ENCODE results near the gene WRAP73.

Gene WRAP73

DNA sequence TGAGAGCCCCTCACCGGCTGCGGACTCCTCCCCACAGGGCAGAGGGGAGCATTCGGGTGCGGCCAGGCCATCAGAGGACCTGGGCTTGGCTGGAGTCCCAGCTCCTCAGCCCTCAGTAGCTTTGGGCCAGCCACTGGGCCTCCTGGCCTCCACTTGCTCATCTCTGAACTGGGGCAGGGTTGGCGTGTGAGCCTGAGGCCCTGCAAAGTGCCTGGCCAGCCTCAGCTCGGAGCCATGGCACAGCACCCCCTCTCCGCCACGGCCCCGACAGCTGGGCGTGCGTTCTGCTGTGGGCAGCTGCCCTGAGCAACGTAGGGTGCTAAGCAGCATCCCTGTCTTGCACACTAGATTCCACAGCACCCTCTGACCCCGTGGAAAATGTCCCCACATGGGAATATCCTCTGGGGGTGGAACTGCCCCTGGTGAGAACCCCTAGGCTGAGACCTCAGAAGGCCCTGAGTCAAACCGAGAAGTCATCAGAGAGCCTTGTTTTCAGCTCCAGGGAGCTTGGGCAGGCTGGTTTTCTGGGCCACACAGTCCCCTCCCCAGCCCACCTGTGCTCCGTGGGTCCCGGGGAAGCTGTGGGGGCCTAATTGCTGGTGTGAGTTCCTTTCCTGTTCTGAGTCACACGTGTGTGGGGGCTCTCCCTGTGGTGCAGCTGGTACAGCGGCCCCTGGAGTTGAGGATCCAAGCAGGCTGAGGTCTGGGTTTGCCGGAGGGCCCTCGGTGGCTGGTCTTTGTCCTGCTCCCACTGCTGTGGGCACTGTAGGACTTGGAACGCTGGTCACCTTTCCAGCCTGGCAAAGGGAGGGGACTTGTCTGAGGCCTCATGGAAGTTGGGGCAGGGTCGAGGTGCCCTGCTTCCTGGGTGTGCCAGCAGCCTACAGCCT, 26.9 kb upstream of the WRAP73 start:
- H3K4me3 Mint-ChIP-seq, result no peak overlapping the region

DNA sequence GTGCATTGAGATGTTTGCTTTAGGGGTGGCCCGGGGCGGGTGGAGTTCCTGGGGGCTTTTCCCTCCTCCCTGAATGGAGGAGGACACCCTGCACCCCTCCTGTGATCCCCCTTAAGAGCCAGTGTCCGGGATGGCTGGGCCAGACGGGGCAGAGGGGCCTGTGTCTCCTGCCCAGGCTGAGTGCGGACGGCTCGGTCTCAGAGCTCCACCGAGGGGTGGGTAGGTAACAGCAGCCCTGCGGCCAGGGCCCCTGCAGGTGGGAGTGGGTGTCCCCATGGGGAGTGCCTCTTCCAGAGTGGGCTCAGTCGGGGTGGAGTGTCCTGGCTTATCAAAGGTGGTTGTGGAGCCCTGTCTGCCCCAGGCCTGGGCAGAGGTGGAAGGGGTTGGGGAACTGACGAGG, 25.5 kb upstream of the WRAP73 start:
- H3K36me3 Mint-ChIP-seq (ENCODE audit: low read depth), result no peaks in the 10 kb centered on the region
- H3K27ac Mint-ChIP-seq, result no peak overlapping the region
- H3K4me1 Mint-ChIP-seq, result peaks cover 34% of the 10 kb centered on the region
- H3K4me3 Mint-ChIP-seq, result no peak overlapping the region
- no peaks in the 10 kb centered on the region for H3K9me3 Mint-ChIP-seq
- peaks cover 57% of the 10 kb centered on the region for H3K27me3 Mint-ChIP-seq (ENCODE audit: low read depth, poor library complexity)
- no peak for DNase-seq
- TF ChIP-seq, protein P1, sequence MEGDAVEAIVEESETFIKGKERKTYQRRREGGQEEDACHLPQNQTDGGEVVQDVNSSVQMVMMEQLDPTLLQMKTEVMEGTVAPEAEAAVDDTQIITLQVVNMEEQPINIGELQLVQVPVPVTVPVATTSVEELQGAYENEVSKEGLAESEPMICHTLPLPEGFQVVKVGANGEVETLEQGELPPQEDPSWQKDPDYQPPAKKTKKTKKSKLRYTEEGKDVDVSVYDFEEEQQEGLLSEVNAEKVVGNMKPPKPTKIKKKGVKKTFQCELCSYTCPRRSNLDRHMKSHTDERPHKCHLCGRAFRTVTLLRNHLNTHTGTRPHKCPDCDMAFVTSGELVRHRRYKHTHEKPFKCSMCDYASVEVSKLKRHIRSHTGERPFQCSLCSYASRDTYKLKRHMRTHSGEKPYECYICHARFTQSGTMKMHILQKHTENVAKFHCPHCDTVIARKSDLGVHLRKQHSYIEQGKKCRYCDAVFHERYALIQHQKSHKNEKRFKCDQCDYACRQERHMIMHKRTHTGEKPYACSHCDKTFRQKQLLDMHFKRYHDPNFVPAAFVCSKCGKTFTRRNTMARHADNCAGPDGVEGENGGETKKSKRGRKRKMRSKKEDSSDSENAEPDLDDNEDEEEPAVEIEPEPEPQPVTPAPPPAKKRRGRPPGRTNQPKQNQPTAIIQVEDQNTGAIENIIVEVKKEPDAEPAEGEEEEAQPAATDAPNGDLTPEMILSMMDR (IDR thresholded peaks at IDR 0.05), result no peak

More for the DNA sequence above, 26.9 kb upstream of the WRAP73 start:
- no peak for DNase-seq
- H3K27me3 Mint-ChIP-seq (ENCODE audit: low read depth, poor library complexity), result peaks cover 48% of the 10 kb centered on the region
- no peaks in the 10 kb centered on the region for H3K36me3 Mint-ChIP-seq (ENCODE audit: low read depth)
- TF ChIP-seq, protein P1 (IDR thresholded peaks at IDR 0.05), result no peak
- no peak overlapping the region for H3K27ac Mint-ChIP-seq
- H3K4me1 Mint-ChIP-seq, result peaks cover 34% of the 10 kb centered on the region
- no peaks in the 10 kb centered on the region for H3K9me3 Mint-ChIP-seq

- Mint-ChIP-seq H3K9me3 (no peaks in the 10 kb centered on the region), H3K36me3 (ENCODE audit: low read depth) (no peaks in the 10 kb centered on the region), H3K4me1 (peaks cover 26% of the 10 kb centered on the region), H3K4me3 (no peak overlapping the region), H3K27ac (no peak overlapping the region), H3K27me3 (ENCODE audit: low read depth, poor library complexity) (peaks cover 61% of the 10 kb centered on the region)
- TF ChIP-seq, protein P1 (IDR thresholded peaks at IDR 0.05), result no peak
- DNase-seq, result no peak
Observed at GRCh38 chr1:3674100-3675094, 24.5 kb upstream of the WRAP73 start.

DNA sequence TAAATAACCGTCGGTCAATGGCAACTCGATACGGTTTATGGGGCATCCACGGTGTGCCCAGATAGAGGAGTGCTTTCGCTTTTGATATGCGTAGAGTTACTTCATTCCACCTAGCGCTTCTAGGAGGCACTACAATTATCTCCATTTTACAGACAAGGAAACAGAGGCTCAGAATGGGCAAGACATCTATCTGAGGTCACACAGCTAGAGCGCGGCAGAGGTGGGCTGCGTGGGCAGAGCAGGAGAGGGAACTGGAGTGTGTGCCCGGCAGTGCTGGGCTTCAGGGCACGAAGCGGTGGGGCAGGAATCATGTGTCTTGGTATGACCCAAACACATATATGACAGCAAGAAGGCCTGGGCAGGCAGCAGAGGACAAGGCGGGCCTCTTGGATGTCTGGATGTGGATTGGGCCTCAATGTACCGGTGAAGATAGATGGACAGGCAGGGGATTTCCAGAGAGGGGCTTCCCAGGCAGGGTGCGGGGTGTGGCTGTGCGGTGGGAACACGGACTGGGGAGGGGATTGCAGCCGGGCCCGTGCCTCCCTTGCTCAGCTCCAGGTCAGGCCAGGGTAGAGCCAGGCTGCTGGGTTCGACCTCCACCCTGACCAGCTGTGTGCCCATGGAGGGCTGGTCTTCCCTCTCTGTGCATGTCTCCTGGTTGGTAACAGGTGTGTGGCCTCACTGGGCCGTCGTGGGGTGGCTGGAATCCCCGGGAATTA, 23.6 kb upstream of the WRAP73 start:
- DNase-seq, result no peak
- no peak overlapping the region for H3K27ac Mint-ChIP-seq
- H3K4me3 Mint-ChIP-seq, result no peak overlapping the region
- no peaks in the 10 kb centered on the region for H3K9me3 Mint-ChIP-seq
- TF ChIP-seq, protein P1 (IDR thresholded peaks at IDR 0.05), result no peak
- no peaks in the 10 kb centered on the region for H3K36me3 Mint-ChIP-seq (ENCODE audit: low read depth)
- H3K27me3 Mint-ChIP-seq (ENCODE audit: low read depth, poor library complexity), result peaks cover 56% of the 10 kb centered on the region
- peaks cover 24% of the 10 kb centered on the region for H3K4me1 Mint-ChIP-seq

- Mint-ChIP-seq H3K36me3 (ENCODE audit: low read depth) (no peaks in the 10 kb centered on the region), H3K27ac (no peak overlapping the region), H3K4me1 (peaks cover 30% of the 10 kb centered on the region), H3K9me3 (no peaks in the 10 kb centered on the region), H3K27me3 (ENCODE audit: low read depth, poor library complexity) (peaks cover 53% of the 10 kb centered on the region), H3K4me3 (no peak overlapping the region)
- no peak for DNase-seq
- TF ChIP-seq, protein P1 (IDR thresholded peaks at IDR 0.05), result no peak
Observed at GRCh38 chr1:3672971-3673361, 23.1 kb upstream of the WRAP73 start.

Data from nephron progenitor cell (in vitro differentiated cells).